Measurements from ENCODE around the gene SLC27A6.
"Not testable (repeated sequence)": the region's sequence is repeated elsewhere in the genome, so short reads cannot be mapped to it uniquely, and the experiment has no call there.

Gene SLC27A6

GRCh38 chr5:129001841-129002526 is 36.7 kb downstream of the SLC27A6 start:
- no peak for DNase-seq

GRCh38 chr5:129002527-129002842 is 37.2 kb downstream of the SLC27A6 start:
- no peak for DNase-seq

GRCh38 chr5:129003232-129003631 is 37.9 kb downstream of the SLC27A6 start:
- DNase-seq = no peak

- DNase-seq = no peak
Observed at GRCh38 chr5:129014185-129014584, 48.9 kb downstream of the SLC27A6 start.

- DNase-seq = no peak
Observed at GRCh38 chr5:129018837-129019236, 53.5 kb downstream of the SLC27A6 start.

GRCh38 chr5:129019401-129019908 is 54.2 kb downstream of the SLC27A6 start:
- DNase-seq = no peak

GRCh38 chr5:129020683-129021082 is 55.4 kb downstream of the SLC27A6 start:
- DNase-seq = no peak

- no peak for DNase-seq
Observed at GRCh38 chr5:129021744-129022143, 56.5 kb downstream of the SLC27A6 start.

GRCh38 chr5:129022599-129022998 is 57.3 kb downstream of the SLC27A6 start:
- no peak for DNase-seq

GRCh38 chr5:129027260-129027659 is 62.0 kb downstream of the SLC27A6 start:
- DNase-seq = no peak

- DNase-seq = no peak
Observed at GRCh38 chr5:129031886-129032683, 66.8 kb downstream of the SLC27A6 start.

GRCh38 chr5:129036257-129036656 is 71.0 kb downstream of the SLC27A6 start:
- not testable (repeated sequence) for DNase-seq

- no peak for DNase-seq
Observed at GRCh38 chr5:129041196-129041881, 76.1 kb downstream of the SLC27A6 start.

- no peak for DNase-seq
Observed at GRCh38 chr5:129042306-129042705, 77.0 kb downstream of the SLC27A6 start.

GRCh38 chr5:129043894-129044293 is 78.6 kb downstream of the SLC27A6 start:
- no peak for DNase-seq

- DNase-seq = no peak
Observed at GRCh38 chr5:129046151-129046550, 80.9 kb downstream of the SLC27A6 start.

GRCh38 chr5:129048509-129048908 is 83.2 kb downstream of the SLC27A6 start:
- no peak for DNase-seq

- no peak for DNase-seq
Observed at GRCh38 chr5:129049126-129049799, 84.0 kb downstream of the SLC27A6 start.

- DNase-seq = no peak
Observed at GRCh38 chr5:129051283-129051682, 86.0 kb downstream of the SLC27A6 start.

GRCh38 chr5:129053438-129053837 is 88.2 kb downstream of the SLC27A6 start:
- no peak for DNase-seq

GRCh38 chr5:129057329-129057728 is 92.0 kb downstream of the SLC27A6 start:
- no peak for DNase-seq

GRCh38 chr5:129061849-129062248 is 96.6 kb downstream of the SLC27A6 start:
- DNase-seq = no peak

- DNase-seq = no peak
Observed at GRCh38 chr5:129063483-129064113, 98.3 kb downstream of the SLC27A6 start.
